ENCODE results near the gene COL25A1.

Gene COL25A1

GRCh38 chr4:108804648-108805273, 497.7 kb downstream of the COL25A1 start:
- no peak overlapping the region for H3K27ac Mint-ChIP-seq
- H3K27me3 Mint-ChIP-seq (ENCODE audit: low read depth): no peaks in the 10 kb centered on the region
- H3K9me3 Mint-ChIP-seq: no peaks in the 10 kb centered on the region
- H3K36me3 Mint-ChIP-seq (ENCODE audit: low read depth): no peaks in the 10 kb centered on the region
- H3K4me3 Mint-ChIP-seq: no peak overlapping the region
- TF ChIP-seq CTCF (IDR thresholded peaks at IDR 0.05; ENCODE audit: unreplicated experiment in 3 of 3): no peak
- no peaks in the 10 kb centered on the region for H3K4me1 Mint-ChIP-seq

- Mint-ChIP-seq H3K9me3 (no peaks in the 10 kb centered on the region), H3K27me3 (ENCODE audit: low read depth) (no peaks in the 10 kb centered on the region), H3K36me3 (ENCODE audit: low read depth) (no peaks in the 10 kb centered on the region), H3K4me1 (no peaks in the 10 kb centered on the region), H3K27ac (no peak overlapping the region), H3K4me3 (no peak overlapping the region)
- TF ChIP-seq CTCF (IDR thresholded peaks at IDR 0.05; ENCODE audit: unreplicated experiment in 3 of 3): no peak
Measured at GRCh38 chr4:108799306-108799705, 503.2 kb downstream of the COL25A1 start.

- no peak overlapping the region for H3K4me3 Mint-ChIP-seq
- H3K27ac Mint-ChIP-seq: no peak overlapping the region
- H3K36me3 Mint-ChIP-seq (ENCODE audit: low read depth): no peaks in the 10 kb centered on the region
- H3K9me3 Mint-ChIP-seq: no peaks in the 10 kb centered on the region
- no peak for TF ChIP-seq CTCF (IDR thresholded peaks at IDR 0.05; ENCODE audit: unreplicated experiment in 3 of 3)
- no peaks in the 10 kb centered on the region for H3K4me1 Mint-ChIP-seq
- no peaks in the 10 kb centered on the region for H3K27me3 Mint-ChIP-seq (ENCODE audit: low read depth)
Measured at GRCh38 chr4:108796173-108796572, 506.3 kb downstream of the COL25A1 start.

GRCh38 chr4:108795733-108796132, 506.7 kb downstream of the COL25A1 start:
- no peaks in the 10 kb centered on the region for H3K36me3 Mint-ChIP-seq (ENCODE audit: low read depth)
- H3K4me3 Mint-ChIP-seq: no peak overlapping the region
- no peaks in the 10 kb centered on the region for H3K4me1 Mint-ChIP-seq
- no peaks in the 10 kb centered on the region for H3K27me3 Mint-ChIP-seq (ENCODE audit: low read depth)
- H3K27ac Mint-ChIP-seq: no peak overlapping the region
- no peak for TF ChIP-seq CTCF (IDR thresholded peaks at IDR 0.05; ENCODE audit: unreplicated experiment in 3 of 3)
- no peaks in the 10 kb centered on the region for H3K9me3 Mint-ChIP-seq

- Mint-ChIP-seq H3K27me3 (ENCODE audit: low read depth) (no peaks in the 10 kb centered on the region), H3K9me3 (no peaks in the 10 kb centered on the region), H3K4me3 (no peak overlapping the region), H3K4me1 (no peaks in the 10 kb centered on the region), H3K36me3 (ENCODE audit: low read depth) (no peaks in the 10 kb centered on the region), H3K27ac (no peak overlapping the region)
- TF ChIP-seq CTCF (IDR thresholded peaks at IDR 0.05; ENCODE audit: unreplicated experiment in 3 of 3): no peak
Measured at GRCh38 chr4:108794136-108794535, 508.3 kb downstream of the COL25A1 start.

GRCh38 chr4:108793415-108793814, 509.0 kb downstream of the COL25A1 start:
- H3K4me1 Mint-ChIP-seq: no peaks in the 10 kb centered on the region

More at GRCh38 chr4:108793415-108793814, 509.0 kb downstream of the COL25A1 start:
- TF ChIP-seq CTCF (IDR thresholded peaks at IDR 0.05; ENCODE audit: unreplicated experiment in 3 of 3): no peak
- Mint-ChIP-seq H3K4me3 (no peak overlapping the region), H3K27ac (no peak overlapping the region), H3K36me3 (ENCODE audit: low read depth) (no peaks in the 10 kb centered on the region), H3K9me3 (no peaks in the 10 kb centered on the region), H3K27me3 (ENCODE audit: low read depth) (no peaks in the 10 kb centered on the region)
